ENCODE results near the gene CXCR5.

Gene CXCR5

DNA sequence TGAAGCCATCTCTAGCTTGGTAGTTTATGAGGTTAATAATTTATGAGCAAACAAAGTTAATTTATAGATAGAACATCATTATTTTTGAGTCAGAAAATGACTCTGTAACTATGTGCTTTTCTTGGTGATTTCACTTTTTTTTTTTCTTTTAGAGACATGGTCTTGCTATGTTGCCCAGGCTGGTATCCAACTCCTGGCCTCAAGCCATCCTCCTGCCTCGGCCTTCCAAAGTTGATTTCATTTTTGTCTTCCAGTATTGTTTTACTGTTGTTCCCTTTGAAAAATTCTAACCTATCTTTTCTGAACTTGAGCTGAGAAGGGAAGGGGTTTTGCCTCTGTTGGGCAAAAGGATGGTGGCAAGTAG is 706 bp upstream of the CXCR5 start:
- H3K9me3 ChIP-seq (ENCODE audit: low read depth, low read length) = no peaks in the 10 kb centered on the region
- TF ChIP-seq POLR2AphosphoS5 (IDR thresholded peaks at IDR 0.05; ENCODE audit: borderline replicate concordance, low read depth, low read length) = no peak
- TF ChIP-seq EZH2 (IDR thresholded peaks at IDR 0.05) = no peak
- TF ChIP-seq FOXP2 (optimal IDR thresholded peaks at IDR 0.05; ENCODE audit: control extremely low read depth, extremely low read length, insufficient read depth) = no peak
- no peak for DNase-seq (ENCODE audit: low read depth, low spot score)
- no peak overlapping the region for H3K27ac ChIP-seq
- no peaks in the 10 kb centered on the region for H3K36me3 ChIP-seq (ENCODE audit: insufficient read depth, low read length)
- H3K4me3 ChIP-seq = no peak overlapping the region
- no peak overlapping the region for H3K9ac ChIP-seq (ENCODE audit: insufficient read length)

DNA sequence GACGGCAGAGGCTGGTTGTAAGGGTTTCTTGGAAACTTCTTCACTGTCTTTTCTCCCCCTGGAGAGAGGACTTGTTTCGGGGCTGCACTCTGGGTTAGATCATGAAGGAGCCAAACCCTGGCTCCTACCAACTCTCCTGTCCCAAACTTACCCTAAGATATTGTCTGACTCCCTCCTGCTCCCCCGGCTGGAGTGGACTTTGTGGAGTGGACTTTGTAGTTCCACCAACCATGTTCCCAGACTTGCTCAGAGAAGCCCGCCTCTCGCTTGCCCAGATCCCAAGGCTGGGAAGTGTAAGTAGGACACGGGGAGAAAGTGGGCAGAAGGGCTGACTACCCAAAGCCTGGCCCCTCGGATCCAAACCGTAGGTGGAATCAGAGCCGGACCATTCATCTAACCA is 1.2 kb downstream of the CXCR5 start:
- Histone ChIP-seq H3K9me3 (ENCODE audit: low read depth, low read length) (no peaks in the 10 kb centered on the region), H3K27ac (no peak overlapping the region), H3K36me3 (ENCODE audit: insufficient read depth, low read length) (no peaks in the 10 kb centered on the region), H3K9ac (ENCODE audit: insufficient read length) (no peak overlapping the region), H3K4me3 (no peak overlapping the region)
- TF ChIP-seq FOXP2 (optimal IDR thresholded peaks at IDR 0.05; ENCODE audit: control extremely low read depth, extremely low read length, insufficient read depth) (no peak), EZH2 (IDR thresholded peaks at IDR 0.05) (no peak), POLR2AphosphoS5 (IDR thresholded peaks at IDR 0.05; ENCODE audit: borderline replicate concordance, low read depth, low read length) (no peak)
- no peak for DNase-seq (ENCODE audit: low read depth, low spot score)

DNA sequence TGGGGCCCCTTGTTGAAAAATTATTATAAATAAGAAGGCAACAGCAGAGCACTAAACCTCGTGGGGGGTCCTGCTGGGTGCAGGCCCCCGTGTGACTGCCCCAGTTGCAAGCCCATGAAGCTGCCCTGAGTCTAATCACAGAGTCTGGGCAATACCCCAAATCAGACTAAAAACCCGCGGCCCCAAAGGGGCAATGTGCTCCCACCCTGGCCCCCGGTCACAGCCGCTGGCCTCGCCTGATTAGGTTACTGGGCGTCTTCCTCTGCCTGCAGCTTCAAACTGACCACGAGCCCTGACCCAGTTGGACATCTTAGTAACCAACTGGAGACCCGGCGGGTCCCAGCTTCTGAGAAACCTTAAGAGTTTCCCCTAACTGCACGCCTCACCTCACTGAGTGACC is 1.6 kb downstream of the CXCR5 start:
- no peak overlapping the region for H3K27ac ChIP-seq
- DNase-seq (ENCODE audit: low read depth, low spot score) = no peak
- no peak overlapping the region for H3K4me3 ChIP-seq
- no peak overlapping the region for H3K9ac ChIP-seq (ENCODE audit: insufficient read length)
- no peak for TF ChIP-seq FOXP2 (optimal IDR thresholded peaks at IDR 0.05; ENCODE audit: control extremely low read depth, extremely low read length, insufficient read depth)
- no peak for TF ChIP-seq POLR2AphosphoS5 (IDR thresholded peaks at IDR 0.05; ENCODE audit: borderline replicate concordance, low read depth, low read length)
- no peak for TF ChIP-seq EZH2 (IDR thresholded peaks at IDR 0.05)
- no peaks in the 10 kb centered on the region for H3K9me3 ChIP-seq (ENCODE audit: low read depth, low read length)
- no peaks in the 10 kb centered on the region for H3K36me3 ChIP-seq (ENCODE audit: insufficient read depth, low read length)

GRCh38 chr11:118885831-118886565 is 2.3 kb downstream of the CXCR5 start:
- TF ChIP-seq EZH2 (IDR thresholded peaks at IDR 0.05) (no peak), POLR2AphosphoS5 (IDR thresholded peaks at IDR 0.05; ENCODE audit: borderline replicate concordance, low read depth, low read length) (no peak), FOXP2 (optimal IDR thresholded peaks at IDR 0.05; ENCODE audit: control extremely low read depth, extremely low read length, insufficient read depth) (no peak)
- H3K27ac ChIP-seq = no peak overlapping the region
- H3K36me3 ChIP-seq (ENCODE audit: insufficient read depth, low read length) = no peaks in the 10 kb centered on the region
- H3K9ac ChIP-seq (ENCODE audit: insufficient read length) = no peak overlapping the region
- no peak overlapping the region for H3K4me3 ChIP-seq
- H3K9me3 ChIP-seq (ENCODE audit: low read depth, low read length) = no peaks in the 10 kb centered on the region
- no peak for DNase-seq (ENCODE audit: low read depth, low spot score)

- no peak for DNase-seq (ENCODE audit: low read depth, low spot score)
- no peak overlapping the region for H3K4me3 ChIP-seq
- TF ChIP-seq FOXP2 (optimal IDR thresholded peaks at IDR 0.05; ENCODE audit: control extremely low read depth, extremely low read length, insufficient read depth) = no peak
- no peak for TF ChIP-seq EZH2 (IDR thresholded peaks at IDR 0.05)
- no peak for TF ChIP-seq POLR2AphosphoS5 (IDR thresholded peaks at IDR 0.05; ENCODE audit: borderline replicate concordance, low read depth, low read length)
- no peak overlapping the region for H3K27ac ChIP-seq
- no peaks in the 10 kb centered on the region for H3K36me3 ChIP-seq (ENCODE audit: insufficient read depth, low read length)
- no peak overlapping the region for H3K9ac ChIP-seq (ENCODE audit: insufficient read length)
- no peaks in the 10 kb centered on the region for H3K9me3 ChIP-seq (ENCODE audit: low read depth, low read length)
These were observed 3.0 kb downstream of the CXCR5 start for GRCh38 chr11:118886681-118887111.

DNA sequence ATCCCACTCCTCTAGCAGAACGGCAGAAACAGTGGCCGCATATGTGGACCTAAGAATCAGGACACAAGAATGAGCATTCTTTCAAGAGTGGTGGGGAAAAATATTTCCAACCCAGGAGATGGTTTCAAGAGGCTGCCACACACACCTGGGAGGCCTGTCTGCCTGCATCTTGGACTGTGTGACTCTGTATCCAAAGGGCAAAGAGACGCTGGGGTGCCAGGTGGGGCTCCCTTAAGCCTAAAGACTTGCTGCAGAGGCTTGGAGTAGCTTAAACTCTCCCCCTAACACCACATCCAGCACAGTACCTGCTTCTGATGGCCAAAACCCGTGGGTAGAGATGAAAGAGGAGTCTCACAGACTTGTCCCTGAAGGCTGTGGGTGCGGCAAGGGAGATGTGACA is 3.5 kb downstream of the CXCR5 start:
- H3K9me3 ChIP-seq (ENCODE audit: low read depth, low read length) = no peaks in the 10 kb centered on the region
- H3K27ac ChIP-seq = no peak overlapping the region
- TF ChIP-seq EZH2 (IDR thresholded peaks at IDR 0.05) (no peak), FOXP2 (optimal IDR thresholded peaks at IDR 0.05; ENCODE audit: control extremely low read depth, extremely low read length, insufficient read depth) (no peak), POLR2AphosphoS5 (IDR thresholded peaks at IDR 0.05; ENCODE audit: borderline replicate concordance, low read depth, low read length) (no peak)
- no peak for DNase-seq (ENCODE audit: low read depth, low spot score)
- no peak overlapping the region for H3K4me3 ChIP-seq
- H3K9ac ChIP-seq (ENCODE audit: insufficient read length) = no peak overlapping the region
- no peaks in the 10 kb centered on the region for H3K36me3 ChIP-seq (ENCODE audit: insufficient read depth, low read length)

GRCh38 chr11:118888398-118888797 is 4.7 kb downstream of the CXCR5 start:
- no peak overlapping the region for H3K4me3 ChIP-seq

GRCh38 chr11:118889797-118890196 is 6.1 kb downstream of the CXCR5 start:
- Histone ChIP-seq H3K36me3 (ENCODE audit: insufficient read depth, low read length) (no peaks in the 10 kb centered on the region), H3K9ac (ENCODE audit: insufficient read length) (no peak overlapping the region), H3K4me3 (no peak overlapping the region), H3K9me3 (ENCODE audit: low read depth, low read length) (no peaks in the 10 kb centered on the region), H3K27ac (no peak overlapping the region)
- no peak for DNase-seq (ENCODE audit: low read depth, low spot score)
- TF ChIP-seq FOXP2 (optimal IDR thresholded peaks at IDR 0.05; ENCODE audit: control extremely low read depth, extremely low read length, insufficient read depth) = no peak
- no peak for TF ChIP-seq EZH2 (IDR thresholded peaks at IDR 0.05)
- TF ChIP-seq POLR2AphosphoS5 (IDR thresholded peaks at IDR 0.05; ENCODE audit: borderline replicate concordance, low read depth, low read length) = no peak

More at GRCh38 chr11:118888398-118888797, 4.7 kb downstream of the CXCR5 start:
- TF ChIP-seq POLR2AphosphoS5 (IDR thresholded peaks at IDR 0.05; ENCODE audit: borderline replicate concordance, low read depth, low read length) = no peak
- TF ChIP-seq FOXP2 (optimal IDR thresholded peaks at IDR 0.05; ENCODE audit: control extremely low read depth, extremely low read length, insufficient read depth) = no peak
- TF ChIP-seq EZH2 (IDR thresholded peaks at IDR 0.05) = no peak
- Histone ChIP-seq H3K9ac (ENCODE audit: insufficient read length) (no peak overlapping the region), H3K27ac (no peak overlapping the region), H3K36me3 (ENCODE audit: insufficient read depth, low read length) (no peaks in the 10 kb centered on the region), H3K9me3 (ENCODE audit: low read depth, low read length) (no peaks in the 10 kb centered on the region)
- DNase-seq (ENCODE audit: low read depth, low spot score) = no peak

GRCh38 chr11:118892514-118892913 is 8.8 kb downstream of the CXCR5 start:
- no peak for DNase-seq (ENCODE audit: low read depth, low spot score)
- Histone ChIP-seq H3K9ac (ENCODE audit: insufficient read length) (no peak overlapping the region), H3K9me3 (ENCODE audit: low read depth, low read length) (no peaks in the 10 kb centered on the region), H3K4me3 (no peak overlapping the region), H3K36me3 (ENCODE audit: insufficient read depth, low read length) (no peaks in the 10 kb centered on the region), H3K27ac (no peak overlapping the region)
- TF ChIP-seq FOXP2 (optimal IDR thresholded peaks at IDR 0.05; ENCODE audit: control extremely low read depth, extremely low read length, insufficient read depth) = no peak
- no peak for TF ChIP-seq EZH2 (IDR thresholded peaks at IDR 0.05)
- TF ChIP-seq POLR2AphosphoS5 (IDR thresholded peaks at IDR 0.05; ENCODE audit: borderline replicate concordance, low read depth, low read length) = no peak
